ENCODE results near the gene PANK4.

DNA sequence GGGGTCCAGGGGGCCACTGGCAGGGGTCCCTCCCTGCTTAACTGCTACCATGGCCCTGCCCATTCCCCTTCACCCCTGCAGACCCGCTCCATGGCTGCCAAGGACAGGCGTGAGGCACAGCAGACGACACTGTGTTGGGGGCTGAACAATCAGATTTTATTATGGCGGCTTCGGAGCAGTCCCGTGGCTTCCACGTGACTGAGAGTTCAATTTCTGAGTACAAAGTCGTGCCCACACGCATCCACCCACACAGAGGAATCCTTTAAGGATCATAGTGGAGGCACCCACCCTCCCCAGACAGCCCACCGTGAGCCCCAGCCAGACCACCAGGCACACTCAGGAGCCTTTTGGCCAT, 2.2 kb upstream of the PANK4 start:
- TF ChIP-seq POLR2A (IDR thresholded peaks at IDR 0.05; ENCODE audit: low read length) (no peak), GATA1 (IDR thresholded peaks at IDR 0.05; ENCODE audit: low read depth, low read length) (no peak)

Measured in erythroblast (primary cell).